ENCODE data around the gene NCOA4.
"Not testable (repeated sequence)": the region's sequence is repeated elsewhere in the genome, so short reads cannot be mapped to it uniquely, and the experiment has no call there.

Gene NCOA4

GRCh38 chr10:46052057-46052790 is 21.8 kb upstream of the NCOA4 start (continued):
- TF ChIP-seq ZBTB44 (tag by site-specific recombination; IDR thresholded peaks at IDR 0.05) (no peak), ZBTB7A (tag by site-specific recombination; IDR thresholded peaks at IDR 0.05; ENCODE audit: low read depth) (no peak), PRDM10 (tag by site-specific recombination; IDR thresholded peaks at IDR 0.05) (no peak), GLIS1 (tag by site-specific recombination; IDR thresholded peaks at IDR 0.05) (no peak), ZNF596 (tag by site-specific recombination; IDR thresholded peaks at IDR 0.05) (no peak), BCL11A (tag by site-specific recombination; IDR thresholded peaks at IDR 0.05; ENCODE audit: low read depth) (no peak), ZNF24 (tag by site-specific recombination; IDR thresholded peaks at IDR 0.05) (no peak), PRDM6 (tag by site-specific recombination; IDR thresholded peaks at IDR 0.05) (no peak)

GRCh38 chr10:46050941-46051623 is 20.7 kb upstream of the NCOA4 start:
- POLR2A ChIA-PET: no interaction called here
- Histone ChIP-seq H3K4me1 (ENCODE audit: control insufficient read depth, insufficient read depth, low read length) (no peaks in the 10 kb centered on the region), H3K36me3 (ENCODE audit: control insufficient read depth in 2 of 2, insufficient read depth in 1 of 2, low read length in 2 of 2) (no peaks in the 10 kb centered on the region), H3K9me3 (ENCODE audit: control insufficient read depth, insufficient read depth, low read depth, low read length) (no peaks in the 10 kb centered on the region), H3K27ac (ENCODE audit: extremely low read depth, low read depth, low read length) (no peak overlapping the region), H3K4me3 (ENCODE audit: low read depth, low read length) (no peak overlapping the region)
- TF ChIP-seq OSR2 (tag by site-specific recombination; IDR thresholded peaks at IDR 0.05) (0 out of 2 replicates have a peak, but pooled peaks have one; percentile 27), ZNF2 (tag by site-specific recombination; IDR thresholded peaks at IDR 0.05) (no peak), ZNF610 (tag by site-specific recombination; IDR thresholded peaks at IDR 0.05; ENCODE audit: borderline replicate concordance) (no peak), ZNF48 (tag by site-specific recombination; IDR thresholded peaks at IDR 0.05) (no peak)
- CTCF ChIA-PET: no interaction called here

GRCh38 chr10:46049497-46049831 is 19.0 kb upstream of the NCOA4 start:
- H3K9me3 ChIP-seq (ENCODE audit: control insufficient read depth, insufficient read depth, low read depth, low read length); POLR2A ChIA-PET; CTCF ChIA-PET; H3K36me3 ChIP-seq (ENCODE audit: control insufficient read depth in 2 of 2, insufficient read depth in 1 of 2, low read length in 2 of 2); H3K27ac ChIP-seq (ENCODE audit: extremely low read depth, low read depth, low read length); H3K4me3 ChIP-seq (ENCODE audit: low read depth, low read length); H3K4me1 ChIP-seq (ENCODE audit: control insufficient read depth, insufficient read depth, low read length): not testable (repeated sequence)
